H9 (cell line): ENCODE results near the gene IDE. TPM values are rescaled to one million over a fixed set of nuclear protein-coding genes. Genes with fewer than 3 reads are reported as not detected.
"Not testable (repeated sequence)": the region's sequence is repeated elsewhere in the genome, so short reads cannot be mapped to it uniquely, and the experiment has no call there.

ENCODE experiments used
- DNase-seq: peaks from one replicate; pipeline ENCODE4 v3.0.0-alpha.2; 2017
- H2AFZ ChIP-seq: one replicate; pipeline ENCODE4 v1.6.1; 2013; ENCODE audit warnings: mild to moderate bottlenecking, low read length, control low read depth, moderate library complexity
- H2AK5ac ChIP-seq: 2 replicates; pipeline ENCODE4 v1.6.1; 2013; ENCODE audit warnings: low read length, control low read depth, mixed read lengths; ENCODE audit not compliant: insufficient read length
- H2BK120ac ChIP-seq: one replicate; pipeline ENCODE4 v1.6.1; 2013; ENCODE audit warnings: low read depth, mild to moderate bottlenecking, low read length, control low read depth, inconsistent platforms; ENCODE audit not compliant: poor library complexity, severe bottlenecking
- H2BK12ac ChIP-seq: 2 replicates; pipeline ENCODE4 v1.6.1; 2013; ENCODE audit warnings: low read length, control low read depth, mixed read lengths, low read depth; ENCODE audit not compliant: insufficient read length
- H2BK15ac ChIP-seq: 2 replicates; pipeline ENCODE4 v1.6.1; 2013; ENCODE audit warnings: low read depth, low read length, control low read depth
- H2BK20ac ChIP-seq: one replicate; pipeline ENCODE4 v1.6.1; 2013; ENCODE audit warnings: low read depth, mild to moderate bottlenecking, low read length, control low read depth, inconsistent platforms; ENCODE audit not compliant: poor library complexity, severe bottlenecking
- H2BK5ac ChIP-seq: 2 replicates; pipeline ENCODE4 v1.6.1; 2013; ENCODE audit warnings: low read length, control low read depth, mixed read lengths; ENCODE audit not compliant: insufficient read length
- H3K14ac ChIP-seq: 2 replicates; pipeline ENCODE4 v1.6.1; 2013; ENCODE audit warnings: low read length, control low read depth; ENCODE audit not compliant: insufficient read depth
- H3K18ac ChIP-seq: 2 replicates; pipeline ENCODE4 v1.6.1; 2013; ENCODE audit warnings: low read depth, mild to moderate bottlenecking, mixed read lengths, low read length, control low read depth; ENCODE audit not compliant: insufficient read length
- H3K23ac ChIP-seq: 2 replicates; pipeline ENCODE4 v1.6.1; 2013; ENCODE audit warnings: low read length, control low read depth, mixed read lengths, low read depth; ENCODE audit not compliant: insufficient read length
- H3K23me2 ChIP-seq: 2 replicates; pipeline ENCODE4 v1.6.1; 2013; ENCODE audit warnings: low read depth, mild to moderate bottlenecking, mixed read lengths, low read length, control low read depth; ENCODE audit not compliant: insufficient read length, poor library complexity, severe bottlenecking
- H3K27ac ChIP-seq: 2 replicates; pipeline ENCODE4 v1.5.1; 2013; ENCODE audit warnings: low read length, control low read depth, mixed read lengths, low read depth; ENCODE audit not compliant: insufficient read length
- H3K27me3 ChIP-seq: 2 replicates; pipeline ENCODE4 v1.6.1; 2013; ENCODE audit warnings: low read length, control low read depth, inconsistent platforms; ENCODE audit not compliant: insufficient read depth
- H3K4ac ChIP-seq: 2 replicates; pipeline ENCODE4 v1.6.1; 2013; ENCODE audit warnings: low read depth, mild to moderate bottlenecking, control low read depth, inconsistent platforms, low read length, moderate library complexity
- H3K4me1 ChIP-seq: 2 replicates; pipeline ENCODE4 v1.6.1; 2013; ENCODE audit warnings: low read length, control low read depth, inconsistent platforms; ENCODE audit not compliant: insufficient read depth
- H3K4me2 ChIP-seq: 2 replicates; pipeline ENCODE4 v1.6.1; 2013; ENCODE audit warnings: low read length, control low read depth, mixed read lengths; ENCODE audit not compliant: insufficient read length, insufficient read depth
- H3K56ac ChIP-seq: 2 replicates; pipeline ENCODE4 v1.6.1; 2013; ENCODE audit warnings: low read depth, mild to moderate bottlenecking, mixed read lengths, low read length, control low read depth; ENCODE audit not compliant: insufficient read length
- H3K79me1 ChIP-seq: 2 replicates; pipeline ENCODE4 v1.6.1; 2013; ENCODE audit warnings: low read depth, mild to moderate bottlenecking, moderate library complexity, low read length, control low read depth, inconsistent platforms; ENCODE audit not compliant: insufficient read depth, poor library complexity, severe bottlenecking
- H3K79me2 ChIP-seq: 2 replicates; pipeline ENCODE4 v1.6.1; 2013; ENCODE audit warnings: low read length, control low read depth, inconsistent platforms; ENCODE audit not compliant: insufficient read depth
- H3K9ac ChIP-seq: 2 replicates; pipeline ENCODE4 v1.6.1; 2013; ENCODE audit warnings: low read length, control low read depth, mixed read lengths; ENCODE audit not compliant: insufficient read length; ENCODE audit errors: extremely low read depth
- H3K9me3 ChIP-seq: one replicate; pipeline ENCODE4 v1.6.1; 2013; ENCODE audit warnings: low read depth, low read length, inconsistent platforms; ENCODE audit not compliant: control insufficient read depth
- H3T11ph ChIP-seq: one replicate; pipeline ENCODE4 v1.6.1; 2013; ENCODE audit warnings: mild to moderate bottlenecking, low read length, control low read depth, inconsistent platforms
- H4K20me1 ChIP-seq: one replicate; pipeline ENCODE4 v1.6.1; 2013; ENCODE audit not compliant: control insufficient read depth, insufficient read length, insufficient read depth
- H4K5ac ChIP-seq: 2 replicates; pipeline ENCODE4 v1.6.1; 2013; ENCODE audit warnings: low read depth, mild to moderate bottlenecking, mixed read lengths, low read length, control low read depth; ENCODE audit not compliant: insufficient read length
- H4K8ac ChIP-seq: replicated peaks from 2 replicates; pipeline ENCODE4 v1.6.1; 2013; ENCODE audit warnings: low read length, control low read depth, mixed read lengths, low read depth; ENCODE audit not compliant: insufficient read length
- H4K91ac ChIP-seq: 2 replicates; pipeline ENCODE4 v1.6.1; 2013; ENCODE audit warnings: low read depth, mild to moderate bottlenecking, moderate library complexity, mixed read lengths, low read length, control low read depth; ENCODE audit not compliant: insufficient read length
- H3K27ac Mint-ChIP-seq, 3 experiments: 2 replicates in 2 of 3; 3 replicates in 1 of 3; pipeline ENCODE4 v1.8.0; 2020 to 2021; ENCODE audit warnings: mixed read lengths in 3 of 3, mild to moderate bottlenecking in 1 of 3, moderate library complexity in 1 of 3
- H3K27me3 Mint-ChIP-seq: 2 replicates; pipeline ENCODE4 v1.8.0; 2021; ENCODE audit warnings: low read depth, mild to moderate bottlenecking, moderate library complexity, mixed read lengths
- H3K36me3 Mint-ChIP-seq, 3 experiments: 2 replicates in 2 of 3; 3 replicates in 1 of 3; pipeline ENCODE4 v1.8.0; 2020 to 2021; ENCODE audit warnings: low read depth in 3 of 3, mixed read lengths in 3 of 3; ENCODE audit not compliant: insufficient read depth in 1 of 3
- H3K4me1 Mint-ChIP-seq, 2 experiments: 2 replicates each; pipeline ENCODE4 v1.8.0; 2020; ENCODE audit warnings: mixed read lengths in 2 of 2
- H3K4me3 Mint-ChIP-seq, 2 experiments: 2 replicates in 1 of 2; 3 replicates in 1 of 2; pipeline ENCODE4 v1.8.0; 2020 to 2021; ENCODE audit warnings: mild to moderate bottlenecking in 2 of 2, mixed read lengths in 2 of 2, moderate library complexity in 1 of 2
- H3K9me3 Mint-ChIP-seq, 2 experiments: 2 replicates in 1 of 2; 3 replicates in 1 of 2; pipeline ENCODE4 v1.8.0; 2020; ENCODE audit warnings: mild to moderate bottlenecking in 2 of 2, mixed read lengths in 2 of 2, moderate library complexity in 1 of 2
- CTCF ChIP-seq: fragments of 200-600 bp; sonication (generic); conservative IDR thresholded peaks from 3 replicates; pipeline ENCODE4 v1.8.0; 2021; ENCODE audit warnings: antibody characterized with exemption, mild to moderate bottlenecking
- WGBS: extraction: QIAGEN DNeasy Blood & Tissue Kit; methylation state at CpG from one replicate; pipeline ENCODE4 v1.1.7; 2013; ENCODE audit warnings: missing lambda C conversion rate, low lambda C conversion rate, mixed read lengths; ENCODE audit not compliant: insufficient read length; ENCODE audit errors: extremely low coverage; 5-methylcytosine and 5-hydroxymethylcytosine counted together
- total RNA-seq: library from RNA; stranded (reverse); gene quantifications from 2 replicates; pipeline ENCODE4 v1.2.1, GENCODE V29; 2021

The IDE gene
- total RNA-seq, 1 experiment from 2014 or later, result 48.9 TPM

DNA sequence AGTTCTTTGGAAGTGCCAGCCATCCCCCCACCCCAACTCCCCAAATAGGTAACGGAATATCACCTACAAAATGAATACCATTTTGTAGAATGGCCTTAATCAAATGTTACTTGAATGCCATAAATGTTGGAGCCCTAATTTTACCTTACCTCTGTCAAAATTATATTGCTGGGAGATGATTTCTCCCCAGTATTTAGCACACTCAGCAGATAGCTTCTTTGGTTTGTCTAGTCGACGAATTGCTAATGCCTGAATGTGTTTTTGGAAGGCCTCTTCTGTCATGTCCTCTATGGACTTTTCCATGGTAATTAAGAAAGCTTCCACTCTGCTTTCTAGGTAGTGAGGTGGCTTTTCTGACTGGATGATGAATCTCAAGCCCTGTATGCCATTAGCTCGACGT, 110.3 kb downstream of the IDE start:
- H3T11ph ChIP-seq, result no peak overlapping the region
- H2AFZ ChIP-seq, result no peak overlapping the region
- no peak for TF ChIP-seq CTCF
- no peaks in the 10 kb centered on the region for H3K79me2 ChIP-seq
- Mint-ChIP-seq H3K4me1 (no peaks in the 10 kb centered on the region), H3K27ac (no peak overlapping the region), H3K4me3 (no peak overlapping the region), H3K36me3 (peaks cover 9 to 59% (median 23%) of the 10 kb centered on the region in 3 experiments; a peak in 5 of 7 replicates), H3K27me3 (no peaks in the 10 kb centered on the region), H3K9me3 (no peaks in the 10 kb centered on the region)
- no peak overlapping the region for H4K5ac ChIP-seq
- H4K8ac ChIP-seq, result no peak overlapping the region
- no peaks in the 10 kb centered on the region for H4K20me1 ChIP-seq
- H3K9ac ChIP-seq, result no peak overlapping the region
- H2BK5ac ChIP-seq, result no peak overlapping the region
- no peak overlapping the region for H3K27ac ChIP-seq
- no peak overlapping the region for H3K4ac ChIP-seq
- no peak overlapping the region for H4K91ac ChIP-seq
- no peak overlapping the region for H3K56ac ChIP-seq
- H3K23me2 ChIP-seq, result no peaks in the 10 kb centered on the region
- H3K18ac ChIP-seq, result no peak overlapping the region
- no peak overlapping the region for H3K23ac ChIP-seq
- no peak overlapping the region for H2BK120ac ChIP-seq
- H3K79me1 ChIP-seq, result no peaks in the 10 kb centered on the region
- H3K14ac ChIP-seq, result no peak overlapping the region
- no peak overlapping the region for H2BK15ac ChIP-seq
- no peaks in the 10 kb centered on the region for H3K9me3 ChIP-seq
- no CpG with 5 or more reads among the region's 5 CpGs for WGBS
- H3K4me2 ChIP-seq, result no peak overlapping the region
- H2AK5ac ChIP-seq, result no peak overlapping the region
- H2BK12ac ChIP-seq, result no peak overlapping the region
- H3K4me1 ChIP-seq, result no peaks in the 10 kb centered on the region
- H3K27me3 ChIP-seq, result no peaks in the 10 kb centered on the region
- no peak overlapping the region for H2BK20ac ChIP-seq
- DNase-seq, result no peak

GRCh38 chr10:92454955-92455354, 118.9 kb downstream of the IDE start:
- not testable (repeated sequence) for H3K4me1 Mint-ChIP-seq, H3K27me3 ChIP-seq, H3K23ac ChIP-seq, H3K27me3 Mint-ChIP-seq, H4K5ac ChIP-seq, H2AFZ ChIP-seq, H3K14ac ChIP-seq, H3K9ac ChIP-seq, H3K18ac ChIP-seq, H3K79me2 ChIP-seq, H3K27ac ChIP-seq, H2BK120ac ChIP-seq, H3K9me3 Mint-ChIP-seq, DNase-seq, H3K23me2 ChIP-seq, H3K9me3 ChIP-seq, H3T11ph ChIP-seq, H4K91ac ChIP-seq, H3K4me3 Mint-ChIP-seq, H3K4me1 ChIP-seq, H2AK5ac ChIP-seq, H3K4me2 ChIP-seq, H3K4ac ChIP-seq, H4K8ac ChIP-seq, H2BK15ac ChIP-seq, H4K20me1 ChIP-seq, H2BK20ac ChIP-seq, H3K79me1 ChIP-seq, H2BK12ac ChIP-seq, H2BK5ac ChIP-seq, H3K56ac ChIP-seq
- Mint-ChIP-seq H3K27ac (peak overlapping the region in 1 of 3 experiments; percentile 7; a peak in 1 of 7 replicates), H3K36me3 (peaks cover 0 to 49% (median 0%) of the 10 kb centered on the region in 3 experiments; a peak in 5 of 7 replicates)
- WGBS, result no CpG with 5 or more reads among the region's 6 CpGs
